IMR-90 (cell line): Measurements from ENCODE around the gene TXNL1. TPM values are rescaled to one million over a fixed set of nuclear protein-coding genes. Genes with fewer than 3 reads are reported as not detected.

Experiments
- ATAC-seq: fragments of 200-7000 bp; cut with Tn5 transposase; 2 replicates; pipeline ENCODE4 v1.9.1; 2020; ENCODE audit warnings: low read depth, mild to moderate bottlenecking, moderate library complexity
- BruUV-seq: library from RNA; stranded (reverse); fragments of 400-500 nt; replicated peaks from 2 replicates; lab custom pipeline; 2021; lab: Mats Ljungman, UMichigan
- CTCF ChIA-PET: fragments of 300-600 bp; formaldehyde crosslinking; extraction: SDS; loops from one replicate; lab custom pipeline; 2021; ENCODE audit warnings: antibody characterized with exemption; lab: Yijun Ruan, JAX
- POLR2A ChIA-PET: fragments of 300-600 bp; sonication (Branson Sonifier 250); formaldehyde crosslinking; loops from one replicate; lab custom pipeline; 2022; ENCODE audit warnings: antibody characterized with exemption; ENCODE audit not compliant: unreplicated experiment; lab: Charles Lee
- DNase-seq: peaks from one replicate; pipeline ENCODE4 v3.0.0; 2013
- H2AFZ ChIP-seq: replicated peaks from 2 replicates; pipeline ENCODE3; 2013; ENCODE audit warnings: low read length, mild to moderate bottlenecking; ENCODE audit not compliant: poor library complexity
- H2AK5ac ChIP-seq: 2 replicates; pipeline ENCODE4 v1.6.1; 2013; ENCODE audit warnings: low read depth, low read length, inconsistent platforms
- H2AK9ac ChIP-seq: replicated peaks from 2 replicates; pipeline ENCODE3; 2013; ENCODE audit warnings: mild to moderate bottlenecking, low read depth, low read length, moderate library complexity; ENCODE audit not compliant: poor library complexity
- H2BK120ac ChIP-seq: 2 replicates; pipeline ENCODE4 v1.6.1; 2013; ENCODE audit warnings: low read depth, low read length, inconsistent platforms
- H2BK15ac ChIP-seq: 3 replicates; pipeline ENCODE4 v1.6.1; 2013; ENCODE audit warnings: low read depth, low read length, inconsistent platforms
- H2BK20ac ChIP-seq: 2 replicates; pipeline ENCODE4 v1.6.1; 2013; ENCODE audit warnings: low read depth, mild to moderate bottlenecking, inconsistent platforms, low read length, moderate library complexity
- H2BK5ac ChIP-seq: 2 replicates; pipeline ENCODE4 v1.6.1; 2013; ENCODE audit warnings: mild to moderate bottlenecking, low read depth, low read length, inconsistent platforms; ENCODE audit not compliant: poor library complexity, severe bottlenecking
- H3K14ac ChIP-seq: replicated peaks from 2 replicates; pipeline ENCODE4 v1.6.1; 2013; ENCODE audit warnings: low read depth, low read length, inconsistent platforms
- H3K18ac ChIP-seq: 2 replicates; pipeline ENCODE4 v1.6.1; 2013; ENCODE audit warnings: low read depth, low read length, control low read depth
- H3K23ac ChIP-seq: 2 replicates; pipeline ENCODE4 v1.6.1; 2013; ENCODE audit warnings: low read depth, low read length, inconsistent platforms
- H3K27ac ChIP-seq: 2 replicates; pipeline ENCODE4 v1.5.1; 2013; ENCODE audit warnings: mild to moderate bottlenecking, control low read depth, low read length; ENCODE audit not compliant: insufficient read depth
- H3K27me3 ChIP-seq: 2 replicates; pipeline ENCODE4 v1.6.1; 2013; ENCODE audit warnings: low read length; ENCODE audit not compliant: control insufficient read depth, insufficient read depth
- H3K36me3 ChIP-seq: 2 replicates; pipeline ENCODE4 v1.6.1; 2013; ENCODE audit warnings: low read length, mixed read lengths; ENCODE audit not compliant: control insufficient read depth, insufficient read depth
- H3K4ac ChIP-seq: 2 replicates; pipeline ENCODE4 v1.6.1; 2013; ENCODE audit warnings: low read depth, low read length, inconsistent platforms
- H3K4me1 ChIP-seq: 2 replicates; pipeline ENCODE4 v1.6.1; 2013; ENCODE audit warnings: low read length, mixed read lengths; ENCODE audit not compliant: control insufficient read depth, insufficient read depth
- H3K4me2 ChIP-seq: 2 replicates; pipeline ENCODE4 v1.6.1; 2013; ENCODE audit warnings: low read depth, mild to moderate bottlenecking, control low read depth, low read length, moderate library complexity
- H3K4me3 ChIP-seq: 2 replicates; pipeline ENCODE4 v1.5.1; 2013; ENCODE audit warnings: low read depth, mild to moderate bottlenecking, control low read depth, low read length, moderate library complexity; ENCODE audit not compliant: insufficient read depth
- H3K56ac ChIP-seq: 2 replicates; pipeline ENCODE4 v1.6.1; 2013; ENCODE audit warnings: low read length, inconsistent platforms; ENCODE audit not compliant: insufficient read depth; ENCODE audit errors: extremely low read depth
- H3K79me1 ChIP-seq, 2 experiments: 2 replicates each; pipeline ENCODE4 v1.6.1; 2013; ENCODE audit warnings: low read length in 2 of 2, inconsistent platforms in 1 of 2, low read depth in 1 of 2
- H3K9ac ChIP-seq: 2 replicates; pipeline ENCODE4 v1.6.1; 2013; ENCODE audit warnings: low read depth, low read length, control low read depth
- H3K9me1 ChIP-seq: 2 replicates; pipeline ENCODE4 v1.6.1; 2013; ENCODE audit warnings: low read length, inconsistent platforms; ENCODE audit not compliant: insufficient read depth
- H3K9me3 ChIP-seq: 2 replicates; pipeline ENCODE4 v1.6.1; 2013; ENCODE audit warnings: low read length; ENCODE audit not compliant: control insufficient read depth, insufficient read depth
- H4K20me1 ChIP-seq: 2 replicates; pipeline ENCODE4 v1.6.1; 2013; ENCODE audit warnings: low read length, inconsistent platforms; ENCODE audit not compliant: insufficient read depth
- H4K5ac ChIP-seq: 2 replicates; pipeline ENCODE4 v1.6.1; 2013; ENCODE audit warnings: mild to moderate bottlenecking, low read depth, low read length, control low read depth
- H4K8ac ChIP-seq, 2 experiments: 2 replicates each; pipeline ENCODE4 v1.6.1; 2013; ENCODE audit warnings: low read depth in 2 of 2, low read length in 2 of 2, control low read depth in 1 of 2, inconsistent platforms in 1 of 2
- H4K91ac ChIP-seq: 2 replicates; pipeline ENCODE4 v1.6.1; 2013; ENCODE audit warnings: low read depth, low read length, inconsistent platforms; ENCODE audit not compliant: insufficient read depth
- MXI1 ChIP-seq: IDR thresholded peaks from 2 replicates; pipeline ENCODE4 v1.6.1; 2012; ENCODE audit warnings: low read depth, mild to moderate bottlenecking, low read length, moderate library complexity, borderline replicate concordance
- WGBS, 2 experiments: methylation state at CpG; one replicate each; pipeline versions ENCODE4 v1.1.5 to v1.1.7; 2013; ENCODE audit warnings: missing lambda C conversion rate in 2 of 2; ENCODE audit not compliant: insufficient read length in 1 of 2; ENCODE audit errors: extremely low coverage in 2 of 2; 5-methylcytosine and 5-hydroxymethylcytosine counted together
- dilution Hi-C: fragments of 300-500 bp; cut with HindIII; formaldehyde crosslinking; loops from one replicate; pipeline ENCODE4 v1.14.3; 2018; ENCODE audit warnings: low sequenced_read_pairs; ENCODE audit not compliant: unreplicated experiment
- in situ Hi-C: fragments of 300-500 bp; cut with MboI; formaldehyde crosslinking; loops from 3 replicates; pipeline ENCODE4 v1.14.3; 2019; ENCODE audit warnings: low sequenced_read_pairs, inconsistent platforms, mixed read lengths
- intact Hi-C: fragments of 100-400 bp; cut with micrococcal nuclease; formaldehyde crosslinking; loops from 2 replicates; pipeline ENCODE4 v1.10.0; 2022
- polyA plus RNA-seq, 3 experiments: library from polyadenylated mRNA; depleted of rRNA; stranded (reverse); fragments of >200 nt; gene quantifications; 2 replicates each; pipeline ENCODE4 v1.2.3, GENCODE V29; 2012; ENCODE audit warnings: low replicate concordance in 1 of 3
- total RNA-seq: library from RNA; depleted of rRNA; stranded (reverse); fragments of >200 nt; gene quantifications from 2 replicates; pipeline ENCODE4 v1.2.3, GENCODE V29; 2012

Gene TXNL1
- total and polyA plus RNA-seq, 2 of the 4 experiments (the other 2 are of a cell fraction): 38.7 to 62.5 TPM

- no peak overlapping the region for H2BK20ac ChIP-seq
- H3K56ac ChIP-seq: peak overlapping the region; percentile 87
- dilution Hi-C loops (no loop called here), intact Hi-C loops (no loop called here), in situ Hi-C loops (no loop called here)
- no peak for TF ChIP-seq MXI1
- peak overlapping the region; percentile 90 for H3K4ac ChIP-seq
- peak overlapping the region; percentile 45 to 81 for H4K8ac ChIP-seq
- peak overlapping the region; percentile 55 for H3K18ac ChIP-seq
- H2AK9ac ChIP-seq: peak overlapping the region; percentile 96
- peak overlapping the region; percentile 91 for H3K27ac ChIP-seq
- peak overlapping the region; percentile 91 for H3K14ac ChIP-seq
- no peaks in the 10 kb centered on the region for H3K36me3 ChIP-seq
- no peak overlapping the region for H2BK15ac ChIP-seq
- H2AFZ ChIP-seq: peak overlapping the region; percentile 96
- peak overlapping the region; percentile 96 for H3K9ac ChIP-seq
- H3K79me1 ChIP-seq: peaks cover 0 to 17% of the 10 kb centered on the region in 2 experiments; a peak in 2 of 4 replicates
- H2BK120ac ChIP-seq: peak overlapping the region; percentile 56
- H3K9me1 ChIP-seq: no peaks in the 10 kb centered on the region
- H3K27me3 ChIP-seq: no peaks in the 10 kb centered on the region
- H4K91ac ChIP-seq: peak overlapping the region; percentile 90
- peak overlapping the region; percentile 47 for H4K5ac ChIP-seq
- H3K9me3 ChIP-seq: no peaks in the 10 kb centered on the region
- 0% methylated on average over 12 of the region's 18 CpGs; no CpG with 5 or more reads in 1 of the 2 experiments for WGBS, 2 experiments
- ChIA-PET CTCF (no interaction called here), POLR2A (interaction anchor here (0.5 to 0.8 kb wide), 2 partner anchors 14 to 86 kb away, joined by 3 to 5 read pairs; partner anchors contain the start of gene WDR7)
- H3K23ac ChIP-seq: peak overlapping the region; percentile 93
- BruUV-seq: no TSS peak
- peak overlapping the region; percentile 73; the same call in 1 of the 2 replicates for H2AK5ac ChIP-seq
- H3K4me2 ChIP-seq: peak overlapping the region; percentile 80
- peak overlapping the region; percentile 92 for H2BK5ac ChIP-seq
- H3K4me3 ChIP-seq: peak overlapping the region; percentile 94
- DNase-seq: no peak
- no peak for ATAC-seq
- H3K4me1 ChIP-seq: peaks cover 3% of the 10 kb centered on the region; the same call in 1 of the 2 replicates
- H4K20me1 ChIP-seq: peaks cover 45% of the 10 kb centered on the region
Observed at GRCh38 chr18:56637711-56638231, 621 bp downstream of the TXNL1 start.
